Endothelial cell (in vitro differentiated cells): ENCODE data around the gene PFN3. TPM values are rescaled to one million over a fixed set of nuclear protein-coding genes. Genes with fewer than 3 reads are reported as not detected.
"Not testable (repeated sequence)": the region's sequence is repeated elsewhere in the genome, so short reads cannot be mapped to it uniquely, and the experiment has no call there.

ENCODE experiments used
- DNase-seq: peaks from one replicate; pipeline ENCODE4 v3.0.0; 2021; ENCODE audit warnings: low spot score
- H3K27ac Mint-ChIP-seq: one replicate; pipeline ENCODE4 v1.8.0; 2021; ENCODE audit warnings: mixed read lengths, inconsistent platforms; ENCODE audit not compliant: unreplicated experiment
- H3K27me3 Mint-ChIP-seq: one replicate; pipeline ENCODE4 v1.8.0; 2021; ENCODE audit warnings: mild to moderate bottlenecking, moderate library complexity, mixed read lengths, inconsistent platforms; ENCODE audit not compliant: unreplicated experiment
- H3K36me3 Mint-ChIP-seq: one replicate; pipeline ENCODE4 v1.8.0; 2021; ENCODE audit warnings: mild to moderate bottlenecking, low read depth, mixed read lengths, inconsistent platforms; ENCODE audit not compliant: unreplicated experiment
- H3K4me1 Mint-ChIP-seq: one replicate; pipeline ENCODE4 v1.8.0; 2021; ENCODE audit warnings: mild to moderate bottlenecking, mixed read lengths, inconsistent platforms; ENCODE audit not compliant: unreplicated experiment
- H3K4me3 Mint-ChIP-seq: one replicate; pipeline ENCODE4 v1.8.0; 2021; ENCODE audit warnings: mild to moderate bottlenecking, mixed read lengths, inconsistent platforms; ENCODE audit not compliant: unreplicated experiment
- H3K9me3 Mint-ChIP-seq: one replicate; pipeline ENCODE4 v1.8.0; 2021; ENCODE audit warnings: mixed read lengths, inconsistent platforms; ENCODE audit not compliant: unreplicated experiment
- CTCF ChIP-seq: fragments of 200-600 bp; sonication (generic); IDR thresholded peaks from one replicate; pipeline ENCODE4 v1.5.0; 2021; ENCODE audit warnings: antibody characterized with exemption; ENCODE audit not compliant: unreplicated experiment
- total RNA-seq: library from RNA; stranded (reverse); fragmentation: NEBNext Ultra II Directional; extraction: Animal tissue kit (Norgen Biotek cat#: 25700); gene quantifications from one replicate; pipeline ENCODE4 v1.2.1, GENCODE V29; 2021; ENCODE audit not compliant: unreplicated experiment

The PFN3 gene
- total RNA-seq, 1 donor from 2014 or later: not detected

- H3K9me3 Mint-ChIP-seq: no peaks in the 10 kb centered on the region
- H3K4me1 Mint-ChIP-seq: peaks cover 14% of the 10 kb centered on the region
- no peaks in the 10 kb centered on the region for H3K36me3 Mint-ChIP-seq
- DNase-seq: no peak
- no peak for TF ChIP-seq CTCF
- peaks cover 4% of the 10 kb centered on the region for H3K27me3 Mint-ChIP-seq
- no peak overlapping the region for H3K4me3 Mint-ChIP-seq
- no peak overlapping the region for H3K27ac Mint-ChIP-seq
Observed at GRCh38 chr5:177380805-177381126, 19.7 kb downstream of the PFN3 start.

- Mint-ChIP-seq H3K9me3 (no peaks in the 10 kb centered on the region), H3K4me3 (no peak overlapping the region), H3K4me1 (peaks cover 14% of the 10 kb centered on the region), H3K36me3 (no peaks in the 10 kb centered on the region), H3K27me3 (peaks cover 4% of the 10 kb centered on the region), H3K27ac (no peak overlapping the region)
- no peak for TF ChIP-seq CTCF
- DNase-seq: no peak
Observed at GRCh38 chr5:177378884-177379883, 21.3 kb downstream of the PFN3 start.

GRCh38 chr5:177377851-177378776 lies 22.3 kb downstream of the PFN3 start:
- Mint-ChIP-seq H3K4me3 (no peak overlapping the region), H3K36me3 (no peaks in the 10 kb centered on the region), H3K27me3 (peaks cover 2% of the 10 kb centered on the region), H3K9me3 (no peaks in the 10 kb centered on the region), H3K4me1 (peaks cover 19% of the 10 kb centered on the region), H3K27ac (no peak overlapping the region)
- no peak for TF ChIP-seq CTCF
- DNase-seq: no peak

- no peak overlapping the region for H3K27ac Mint-ChIP-seq
- TF ChIP-seq CTCF: no peak
- H3K4me3 Mint-ChIP-seq: no peak overlapping the region
- no peak for DNase-seq
- H3K4me1 Mint-ChIP-seq: peaks cover 25% of the 10 kb centered on the region
- H3K9me3 Mint-ChIP-seq: no peaks in the 10 kb centered on the region
- peaks cover 4% of the 10 kb centered on the region for H3K27me3 Mint-ChIP-seq
- H3K36me3 Mint-ChIP-seq: no peaks in the 10 kb centered on the region
Observed at GRCh38 chr5:177376107-177376506, 24.4 kb downstream of the PFN3 start.

- H3K9me3 Mint-ChIP-seq, H3K27me3 Mint-ChIP-seq, H3K27ac Mint-ChIP-seq, H3K4me3 Mint-ChIP-seq, DNase-seq, H3K36me3 Mint-ChIP-seq: not testable (repeated sequence)
- H3K4me1 Mint-ChIP-seq: peaks cover 24% of the 10 kb centered on the region
Observed at GRCh38 chr5:177375516-177375915, 24.9 kb downstream of the PFN3 start.
